Glomerular visceral epithelial cell (primary cell): Measurements from ENCODE around the gene HPGDS.
"Not testable (repeated sequence)": the region's sequence is repeated elsewhere in the genome, so short reads cannot be mapped to it uniquely, and the experiment has no call there.

Source experiments
- DNase-seq: peaks from one replicate; pipeline ENCODE4 v3.0.0-alpha.2; 2016; ENCODE audit errors: extremely low spot score

Gene HPGDS

DNA sequence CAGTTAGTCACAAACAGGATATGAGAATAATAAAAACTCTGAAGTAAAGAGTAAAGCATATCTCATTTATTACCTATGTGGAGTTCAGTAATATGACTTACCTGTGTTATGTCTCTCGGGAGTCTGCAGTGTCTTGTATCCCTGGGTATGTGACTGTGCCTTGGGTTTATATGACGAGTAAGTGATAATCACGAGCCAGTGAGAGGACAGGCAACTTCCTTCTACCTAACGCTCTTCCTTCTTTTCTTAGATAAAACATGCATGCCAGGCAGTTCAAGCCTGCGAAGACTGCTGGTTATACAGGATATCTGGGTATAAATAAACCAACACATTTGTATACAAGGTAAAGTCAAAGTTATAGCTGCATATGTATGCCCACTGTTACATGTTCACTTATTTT, at the start of gene HPGDS:
Gene HPGDS, minus strand, starts transcription at position 143 of the 400 bp plus-strand sequence. CDS start 8,207 bp downstream, outside the sequence.
- no peak for DNase-seq

DNA sequence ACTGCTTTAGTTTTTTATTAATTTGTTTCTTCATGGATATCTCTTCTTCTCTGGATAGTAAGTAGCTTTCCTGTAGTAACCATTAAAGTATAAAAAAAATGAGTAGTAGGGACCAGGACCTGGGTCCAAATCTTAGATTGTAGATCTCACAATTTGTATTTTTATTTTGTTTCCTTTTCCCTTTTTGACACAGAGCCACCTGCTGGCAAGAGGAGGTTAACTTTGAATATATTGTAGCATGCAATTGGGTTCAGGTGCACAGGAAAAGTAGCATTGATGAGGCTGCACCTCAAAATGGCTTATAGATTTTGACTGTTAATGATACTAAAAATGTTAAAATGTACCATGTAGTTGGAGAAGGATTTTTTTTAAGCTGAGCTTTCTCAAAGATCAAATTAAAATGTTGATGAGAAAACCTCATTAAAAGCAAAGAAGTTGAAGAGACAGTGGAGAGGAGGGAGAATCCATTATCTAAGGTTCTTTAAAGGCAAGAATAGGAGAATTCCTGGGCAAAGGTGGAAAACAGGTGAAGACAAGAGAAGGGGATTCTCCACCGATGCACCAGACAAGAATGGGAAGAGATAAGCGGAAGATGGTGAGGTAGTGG, 48.3 kb upstream of the HPGDS start:
- DNase-seq: no peak

DNA sequence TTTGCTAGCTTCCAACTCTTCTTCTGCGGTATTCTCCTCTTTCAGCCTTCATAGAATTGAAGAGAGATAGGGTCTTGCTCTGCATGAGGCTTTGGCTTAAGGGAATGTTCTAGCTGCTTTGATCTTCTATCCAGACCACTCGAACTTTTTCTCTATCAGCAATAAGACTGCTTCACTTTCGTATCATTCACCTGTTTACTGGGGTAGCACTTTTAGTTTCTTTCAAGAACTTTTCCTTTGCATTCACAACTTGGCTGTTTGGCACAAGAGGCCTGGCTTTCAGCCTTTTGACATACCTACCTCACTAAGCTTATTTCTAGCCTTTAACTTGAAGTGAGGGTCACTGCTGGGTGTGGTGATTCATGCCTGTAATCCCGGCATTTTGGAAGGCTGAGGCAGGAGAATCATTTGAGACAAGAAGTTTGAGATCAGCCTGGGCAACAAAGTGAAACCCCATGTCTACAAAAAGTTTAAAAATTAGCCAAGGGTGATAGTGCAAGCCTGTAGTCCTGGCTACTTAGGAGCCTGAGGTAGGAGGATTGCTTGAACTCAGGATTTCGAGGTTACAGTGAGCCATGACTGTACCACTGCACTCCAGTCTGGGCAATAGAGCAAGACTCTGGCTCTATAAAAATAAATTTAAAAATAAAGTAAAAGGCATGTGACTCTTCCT, 47.1 kb upstream of the HPGDS start:
- no peak for DNase-seq

DNA sequence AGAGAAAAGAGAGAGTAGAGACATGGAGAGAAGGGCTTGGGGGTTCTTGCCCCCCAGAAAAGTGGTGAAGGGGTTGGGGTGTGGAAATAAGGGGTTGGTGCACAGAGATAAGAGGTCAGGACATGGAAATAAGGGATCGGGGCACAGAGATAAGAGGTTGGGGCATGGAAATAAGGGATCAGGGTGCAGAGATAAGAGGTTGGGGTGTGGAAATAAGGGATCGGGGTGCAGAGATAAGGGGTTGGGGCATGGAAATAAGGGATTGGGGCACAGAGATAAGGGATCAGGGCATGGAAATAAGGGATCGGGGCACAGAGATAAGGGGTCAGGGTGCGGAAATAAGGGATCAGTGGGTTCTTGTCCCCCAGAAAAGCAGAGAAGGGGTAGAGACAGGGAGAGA, 45.3 kb upstream of the HPGDS start:
- not testable (repeated sequence) for DNase-seq

DNA sequence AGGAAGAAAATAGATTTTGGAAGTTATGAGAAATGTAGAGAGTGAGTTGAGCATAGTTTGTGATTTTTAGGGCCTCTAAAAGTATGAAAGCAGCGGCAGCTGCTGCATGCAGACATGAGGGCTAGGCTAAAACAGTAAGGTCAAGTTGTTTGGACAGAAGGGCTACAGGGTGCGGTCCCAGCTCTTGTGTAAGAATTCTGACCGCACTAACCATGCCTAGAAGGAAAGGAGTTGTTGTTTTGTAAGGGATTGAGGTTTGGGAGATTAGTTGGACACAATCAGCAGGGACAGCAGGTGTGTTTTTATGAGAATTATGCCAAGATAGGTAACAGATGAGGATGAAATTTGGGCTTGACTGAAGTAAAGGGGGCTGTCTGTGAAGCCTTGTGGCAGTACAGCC, 42.8 kb upstream of the HPGDS start:
- not testable (repeated sequence) for DNase-seq

DNA sequence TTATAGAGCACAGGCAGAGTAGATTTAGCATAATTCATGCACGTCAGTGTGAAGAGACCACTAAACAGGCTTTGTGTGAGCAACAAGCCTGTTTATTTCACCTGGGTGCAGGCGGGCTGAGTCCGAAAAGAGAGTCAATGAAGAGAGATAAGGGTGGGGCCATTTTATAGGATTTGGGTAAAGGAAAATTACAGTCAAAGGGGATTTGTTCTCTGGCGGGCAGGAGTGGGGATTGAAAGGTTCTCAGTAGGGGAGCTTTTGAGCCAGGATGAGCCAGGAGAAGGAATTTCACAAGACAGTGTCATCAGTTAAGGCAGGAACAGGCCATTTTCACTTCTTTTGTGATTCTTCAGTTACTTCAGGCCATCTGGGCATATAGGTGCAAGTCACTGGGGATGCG, 40.3 kb upstream of the HPGDS start:
- DNase-seq: not testable (repeated sequence)

DNA sequence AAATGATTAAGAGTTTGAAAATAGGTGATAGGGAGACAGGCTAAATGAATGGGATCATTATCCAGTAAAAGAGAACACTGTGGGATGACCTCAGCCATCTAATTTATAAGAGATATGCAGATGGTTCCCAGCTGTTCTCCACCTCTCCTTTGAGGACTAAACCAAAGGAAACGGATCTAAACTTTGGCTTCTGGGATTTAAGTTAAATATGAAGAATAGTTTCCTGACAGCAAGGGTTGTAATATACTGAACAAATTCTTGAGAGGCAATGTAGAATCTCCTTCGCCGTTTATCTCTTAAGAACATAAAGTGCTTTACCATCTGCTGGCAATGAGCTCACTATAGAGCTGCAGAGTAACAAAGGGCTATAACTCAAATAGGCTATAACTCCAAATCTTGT, 35.4 kb upstream of the HPGDS start:
- DNase-seq: no peak

DNA sequence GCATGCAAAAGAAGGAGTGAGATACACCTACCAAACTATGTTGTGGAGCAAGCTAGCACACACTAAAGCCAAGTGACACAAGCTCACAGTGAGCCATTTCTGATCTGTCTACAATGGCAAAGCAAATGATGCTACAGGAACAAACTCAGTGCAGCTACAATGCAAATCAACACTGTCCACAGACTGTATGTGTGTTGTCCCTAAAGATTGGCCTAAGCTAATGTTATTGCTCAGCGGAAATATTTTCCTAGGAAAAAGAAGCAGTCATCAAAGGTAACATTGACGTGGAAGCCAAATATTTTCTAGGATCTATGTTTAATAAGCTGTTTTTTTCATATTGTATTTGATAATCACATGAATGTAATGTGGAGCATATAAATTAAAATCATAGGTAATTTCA, 34.7 kb upstream of the HPGDS start:
- DNase-seq: no peak

DNA sequence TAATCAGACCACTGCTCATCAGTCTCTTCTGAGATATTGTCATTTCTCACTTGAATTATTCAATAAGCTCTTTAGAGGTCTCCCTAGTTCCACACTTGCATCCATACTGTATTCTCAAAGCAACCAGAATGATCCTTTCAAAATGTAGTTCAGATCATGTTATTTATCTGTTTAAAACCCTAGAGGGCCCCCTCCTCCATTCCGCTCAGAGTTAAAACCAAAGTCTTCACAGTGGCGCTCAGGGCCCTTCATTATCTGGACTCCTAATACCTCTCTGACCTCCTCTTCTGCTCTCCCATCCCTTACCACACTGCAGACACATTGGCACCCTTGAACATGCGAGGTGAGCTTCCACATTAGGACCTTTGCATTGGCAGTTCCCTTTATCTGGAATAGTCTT, 32.7 kb upstream of the HPGDS start:
- DNase-seq: no peak

DNA sequence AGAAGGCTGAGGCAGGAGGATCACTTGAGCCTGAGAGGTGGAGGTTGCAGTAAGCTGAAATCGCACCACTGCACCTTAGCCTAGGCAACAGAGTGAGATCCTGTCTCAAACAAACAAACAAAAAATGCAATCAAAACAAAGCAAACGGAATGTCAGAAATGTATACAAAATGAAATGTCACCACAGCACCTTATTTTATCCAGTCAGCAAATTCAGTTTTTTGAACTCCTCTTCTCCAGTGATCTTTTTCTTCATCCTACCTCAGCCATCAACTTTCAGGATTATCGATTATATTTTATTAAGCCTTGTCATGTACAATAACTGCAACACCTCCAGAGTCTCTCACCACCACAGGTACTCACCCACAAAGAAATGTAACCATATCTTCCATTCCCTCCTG, 31.1 kb upstream of the HPGDS start:
- DNase-seq: no peak

DNA sequence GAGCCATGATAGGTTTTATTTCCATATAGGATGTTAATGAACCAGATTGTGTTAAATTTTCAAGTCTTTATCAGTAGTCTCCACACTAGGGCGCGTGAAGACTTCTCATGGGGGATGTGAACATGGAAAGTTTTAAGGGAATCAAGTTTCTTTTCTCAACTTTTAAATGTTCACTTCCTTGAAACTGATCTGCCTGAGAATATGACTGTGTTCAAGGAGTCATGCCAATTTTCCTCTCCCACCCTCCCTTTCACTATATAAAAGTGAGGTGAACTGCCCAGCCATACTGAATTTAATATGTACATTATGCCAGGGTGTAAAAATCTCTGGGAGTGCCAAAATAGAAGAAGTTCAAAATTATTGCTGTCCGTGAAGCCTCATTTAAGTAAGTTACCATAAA, 30.4 kb upstream of the HPGDS start:
- DNase-seq: no peak

DNA sequence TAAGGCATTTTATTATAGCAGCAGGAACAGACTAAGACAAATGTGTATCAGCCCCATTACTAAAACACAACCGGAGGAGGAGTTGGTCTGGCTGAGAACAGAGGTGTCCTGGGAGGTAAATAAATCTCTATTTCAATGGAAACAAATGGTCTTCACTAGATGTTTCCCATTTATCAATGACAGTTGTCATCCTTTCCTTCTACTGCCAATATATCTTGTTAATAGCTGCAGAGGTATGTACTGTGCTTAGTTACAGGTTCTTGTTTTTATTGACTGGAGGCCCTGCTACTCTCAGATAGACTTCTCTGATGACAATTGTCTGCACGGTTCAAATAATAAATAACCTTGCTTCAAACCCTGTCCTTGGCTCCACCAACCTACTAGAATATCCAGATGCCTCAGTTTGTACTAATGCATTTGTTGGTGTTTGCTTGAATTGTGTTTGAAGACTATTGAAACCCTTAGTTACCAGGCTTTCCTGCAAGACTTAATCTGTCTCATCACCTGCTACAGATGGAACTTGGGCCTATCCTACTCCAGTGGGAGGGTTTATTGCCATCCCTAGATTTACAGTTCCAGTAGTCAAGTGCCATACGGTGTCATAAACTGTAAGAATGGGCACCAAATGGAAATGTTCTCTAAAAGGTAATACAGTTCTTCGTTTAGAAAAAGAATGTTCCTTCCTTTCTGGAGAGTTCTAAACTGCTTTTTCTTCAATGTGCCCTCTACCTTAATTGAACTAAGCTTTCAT, 29.8 kb upstream of the HPGDS start:
- DNase-seq: no peak

DNA sequence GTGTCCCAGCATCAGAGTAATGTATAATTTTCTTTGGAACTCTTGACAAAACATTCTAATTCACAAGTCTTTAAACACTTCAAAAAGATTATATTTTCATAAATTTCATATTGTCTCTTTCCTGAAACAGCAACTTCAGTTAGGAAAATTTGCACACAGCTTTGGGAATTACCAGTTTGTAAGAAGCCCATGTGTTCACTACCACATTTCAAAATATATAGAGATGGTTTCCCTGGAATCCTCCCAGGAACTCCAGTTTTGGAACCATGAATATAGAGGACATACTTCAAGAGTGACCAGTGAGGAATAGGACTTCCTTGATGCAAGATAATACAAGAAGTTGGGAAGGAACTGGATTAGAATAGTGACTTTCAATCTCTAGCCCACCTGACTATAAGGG, 28.7 kb upstream of the HPGDS start:
- no peak for DNase-seq

DNA sequence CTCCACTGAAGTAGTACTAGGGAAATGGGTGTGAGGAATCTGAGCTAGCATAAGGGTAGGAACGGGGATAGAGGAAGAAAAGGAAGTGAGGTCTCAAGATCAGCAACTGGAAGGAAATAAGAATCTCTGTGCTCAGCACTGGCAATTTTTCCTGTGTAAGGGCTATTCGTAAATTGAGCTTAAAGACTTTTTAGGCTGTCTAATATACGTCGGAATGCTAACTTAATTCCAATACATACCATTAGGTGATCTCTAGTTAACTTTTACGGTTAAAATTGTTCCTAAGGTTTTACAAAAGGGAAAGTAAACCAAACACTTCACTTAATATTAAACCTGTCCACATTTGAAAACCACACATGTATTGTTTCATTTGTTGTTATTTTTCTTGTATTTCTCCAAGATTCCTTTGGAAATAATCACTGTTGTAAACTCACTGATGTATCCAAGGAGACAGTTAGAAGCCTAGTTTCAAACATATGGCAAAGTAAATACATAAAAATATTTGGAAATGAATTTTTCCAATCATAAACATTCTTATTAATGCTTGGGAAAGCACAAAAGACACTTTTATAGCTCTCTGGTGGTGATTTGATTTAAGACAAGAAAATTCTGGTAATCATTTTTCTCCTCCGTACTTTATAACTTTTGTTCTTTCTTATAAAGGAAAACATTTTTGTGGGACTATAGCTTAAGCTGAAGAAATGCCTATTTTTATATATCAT, 28.1 kb upstream of the HPGDS start:
- DNase-seq: no peak

DNA sequence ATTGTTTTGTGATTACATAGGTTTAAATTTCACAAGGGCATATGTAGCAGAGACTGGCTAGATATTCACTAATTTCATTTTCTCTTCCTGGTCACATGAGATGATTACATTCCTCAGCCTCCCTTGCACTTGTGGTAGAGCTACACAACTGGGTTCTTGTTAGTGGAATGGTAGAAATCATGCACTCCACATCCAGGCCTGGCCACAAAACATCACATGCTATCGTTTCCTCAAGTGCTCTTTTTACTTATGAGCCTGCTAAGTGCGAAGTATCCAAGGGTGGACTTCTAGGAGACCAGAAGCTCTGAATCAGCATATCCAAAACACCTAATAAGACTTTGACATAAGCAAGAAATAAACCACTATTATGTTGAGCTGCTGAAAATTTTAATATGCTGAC, 26.4 kb upstream of the HPGDS start:
- no peak for DNase-seq

DNA sequence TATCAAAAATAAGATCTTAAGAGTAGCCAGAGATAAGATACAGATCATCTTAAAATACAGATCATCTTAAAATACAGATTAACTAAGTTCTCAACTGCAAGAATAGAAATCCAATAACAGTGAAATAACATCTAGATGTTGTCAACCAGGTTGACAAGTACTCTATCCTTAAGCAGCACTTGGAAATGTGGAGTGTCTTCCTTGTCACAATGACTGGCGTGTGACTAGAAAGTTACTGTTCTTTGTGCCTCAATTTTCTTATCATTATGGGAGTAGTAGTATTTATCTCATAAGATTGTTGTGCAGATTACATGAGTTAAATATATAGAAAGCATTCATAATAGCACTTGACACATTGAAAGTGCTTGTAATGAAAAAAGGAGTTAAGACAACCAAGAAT, 25.8 kb upstream of the HPGDS start:
- DNase-seq: no peak

DNA sequence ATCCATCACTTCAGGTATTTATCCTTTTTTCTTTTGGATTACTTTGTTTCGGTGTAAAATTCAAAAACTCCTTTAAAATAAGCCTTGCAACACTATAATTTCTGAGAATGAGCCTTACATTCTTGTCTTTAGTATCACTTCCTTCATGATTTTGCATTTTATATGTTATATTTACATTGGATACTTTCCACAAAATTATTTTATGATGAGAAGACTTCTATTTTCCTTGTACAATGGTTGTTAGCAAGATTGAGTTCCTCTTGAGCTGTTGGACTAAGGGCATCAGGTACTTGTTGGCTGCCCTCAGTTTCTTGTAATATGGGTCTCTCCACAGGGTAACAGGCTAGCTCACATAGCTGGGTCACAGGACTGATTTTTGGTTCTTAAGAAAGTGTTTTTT, 22.7 kb upstream of the HPGDS start:
- DNase-seq: no peak

DNA sequence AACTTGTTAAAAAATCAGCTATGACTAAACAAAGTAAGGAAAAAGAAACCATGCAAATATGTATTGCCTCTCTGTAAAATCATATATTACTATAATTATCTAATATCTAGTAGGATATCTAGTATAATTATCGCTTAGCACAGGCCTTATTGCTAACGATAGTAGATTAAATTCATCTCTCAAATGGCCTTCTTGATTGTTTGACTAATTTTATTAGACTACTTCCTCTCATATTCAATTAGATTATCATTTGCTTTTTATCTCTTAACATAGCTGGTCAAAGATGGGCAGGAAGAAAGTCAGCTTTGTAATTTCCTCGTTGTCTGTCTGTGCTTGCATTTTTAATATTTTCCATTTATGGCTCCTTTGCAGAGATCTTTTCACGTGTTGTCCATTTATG, 21.9 kb upstream of the HPGDS start:
- DNase-seq: no peak

DNA sequence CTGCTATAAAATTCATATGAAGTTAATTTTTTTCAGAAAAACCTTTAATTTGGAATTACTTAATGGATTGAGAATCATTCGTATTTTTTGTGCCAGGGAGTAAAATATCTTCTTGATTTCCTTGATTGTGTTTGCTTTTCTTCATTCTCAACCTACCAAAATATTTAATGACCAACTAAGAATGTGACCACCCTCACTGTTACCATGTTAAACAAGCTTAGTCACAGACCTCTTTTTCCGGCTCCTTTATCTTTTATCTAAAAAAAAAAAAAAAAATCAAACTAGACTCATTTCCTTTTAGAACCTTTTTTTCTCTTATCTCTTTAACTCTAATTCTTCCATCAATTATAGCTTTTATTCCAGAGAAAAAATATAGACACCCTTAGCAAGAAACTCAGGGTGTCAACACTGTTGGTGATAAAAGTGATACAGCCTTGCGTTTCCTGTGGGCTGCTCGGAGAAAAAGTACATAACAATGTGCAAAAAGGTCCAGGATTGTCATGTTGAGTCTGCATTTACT, 20.6 kb upstream of the HPGDS start:
- DNase-seq: no peak

DNA sequence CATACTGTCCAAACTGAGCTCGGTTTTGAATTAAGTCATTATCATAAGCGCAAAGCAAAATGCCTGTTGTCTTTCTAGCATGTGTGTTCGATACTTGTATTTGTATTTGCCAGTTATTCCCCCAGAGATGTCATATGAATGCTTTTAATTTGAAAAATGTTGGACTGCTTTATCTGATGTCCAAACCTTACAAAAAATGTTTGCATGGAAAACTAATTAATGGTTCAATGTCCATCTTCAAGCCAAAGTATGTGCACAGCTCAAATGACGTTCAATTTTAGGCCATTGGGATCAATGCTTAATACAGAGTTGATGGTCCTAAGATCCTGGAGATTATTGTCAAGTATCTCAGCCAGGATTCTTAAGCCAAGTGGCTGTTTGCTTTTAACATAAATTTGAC, 17.2 kb upstream of the HPGDS start:
- DNase-seq: no peak

DNA sequence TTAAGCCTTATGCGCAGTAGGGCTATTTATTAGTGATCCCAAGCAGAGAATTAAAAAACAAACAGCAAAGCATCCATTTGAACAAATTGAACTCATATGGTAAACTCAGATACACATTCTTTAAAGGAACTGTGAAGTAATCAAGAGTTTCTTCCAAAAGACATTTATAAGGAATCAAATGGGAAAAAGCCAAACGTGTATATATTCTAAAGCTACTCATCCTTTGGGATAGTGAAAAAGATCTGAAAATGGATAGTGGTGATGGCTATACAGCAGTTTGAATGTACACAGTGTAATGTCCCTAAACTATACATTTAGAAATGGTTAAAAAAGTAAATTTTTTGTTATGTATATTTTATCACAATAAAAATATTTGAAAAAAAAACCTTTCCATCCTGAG, 16.6 kb upstream of the HPGDS start:
- no peak for DNase-seq

DNA sequence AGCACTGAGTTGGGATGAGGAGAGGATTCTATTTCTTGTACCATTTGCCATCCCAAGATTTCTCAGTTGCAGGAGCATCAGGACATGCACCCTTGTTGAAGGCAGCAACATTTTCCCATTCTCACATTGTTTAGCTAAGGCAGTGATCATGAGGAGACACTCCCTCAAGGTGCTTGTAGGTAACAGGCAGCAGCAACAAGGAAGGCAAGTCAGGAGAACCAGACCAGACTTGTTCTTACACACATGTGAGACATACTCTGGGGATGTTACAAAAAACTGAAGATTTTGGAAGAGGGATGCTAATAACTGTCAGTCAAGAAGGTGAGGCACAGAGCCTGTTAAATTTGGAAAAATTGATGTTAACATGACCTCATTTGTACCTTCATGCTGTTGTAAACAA, 15.5 kb upstream of the HPGDS start:
- no peak for DNase-seq
